Lung (tissue), 12 donors: ENCODE results near the gene OXCT1. TPM values are rescaled to one million over a fixed set of nuclear protein-coding genes. Genes with fewer than 3 reads are reported as not detected.
"Not testable (repeated sequence)": the region's sequence is repeated elsewhere in the genome, so short reads cannot be mapped to it uniquely, and the experiment has no call there.

Experiments
- ATAC-seq: fragments of 200-7000 bp; cut with Tn5 transposase; one replicate; pipeline ENCODE4 v1.9.1; 2020; ENCODE audit warnings: moderate number of reproducible peaks; ENCODE audit not compliant: insufficient read depth, low FRiP score
- DNase-seq, 3 donors: peaks; one replicate each; pipeline ENCODE4 v3.0.0-alpha.2; 2013 to 2017
- H3K27ac ChIP-seq, 2 donors: one replicate each; pipeline ENCODE4 v1.5.1; 2013; ENCODE audit warnings: mild to moderate bottlenecking in 2 of 2, moderate library complexity in 2 of 2, control low read depth in 1 of 2, inconsistent platforms in 1 of 2, low read depth in 1 of 2, low read length in 1 of 2
- H3K27me3 ChIP-seq, 3 donors: one replicate each; pipeline ENCODE4 v1.5.1; 2013; ENCODE audit warnings: low read length in 2 of 3; ENCODE audit not compliant: control insufficient read depth in 3 of 3, insufficient read depth in 3 of 3
- H3K36me3 ChIP-seq, 4 donors: one replicate each; pipeline ENCODE4 v1.5.1; 2013; ENCODE audit warnings: low read length in 4 of 4, mild to moderate bottlenecking in 1 of 4, moderate library complexity in 1 of 4; ENCODE audit not compliant: control insufficient read depth in 4 of 4, insufficient read depth in 4 of 4
- H3K4me1 ChIP-seq, 5 donors: one replicate each; pipeline ENCODE4 v1.5.1; 2013; ENCODE audit warnings: low read length in 5 of 5, mild to moderate bottlenecking in 2 of 5, moderate library complexity in 1 of 5; ENCODE audit not compliant: control insufficient read depth in 5 of 5, insufficient read depth in 5 of 5
- H3K4me3 ChIP-seq: one replicate; pipeline ENCODE4 v1.5.1; 2013; ENCODE audit warnings: mild to moderate bottlenecking, control low read depth, moderate library complexity
- H3K9ac ChIP-seq, 2 donors: one replicate each; pipeline ENCODE4 v1.5.1; 2013; ENCODE audit warnings: low read length in 2 of 2, control low read depth in 1 of 2; ENCODE audit not compliant: insufficient read depth in 1 of 2
- H3K9me3 ChIP-seq, 4 donors: one replicate each; pipeline ENCODE4 v1.5.1; 2013; ENCODE audit warnings: low read length in 3 of 4, mild to moderate bottlenecking in 1 of 4, moderate library complexity in 1 of 4; ENCODE audit not compliant: control insufficient read depth in 4 of 4, insufficient read depth in 3 of 4
- CTCF ChIP-seq: IDR thresholded peaks from 2 replicates; pipeline ENCODE4 v1.5.1; 2012; ENCODE audit warnings: mild to moderate bottlenecking; ENCODE audit errors: control extremely low read depth, extremely low read depth
- WGBS, 2 donors: extraction: QIAGEN DNeasy Blood & Tissue Kit; methylation state at CpG; one replicate each; pipeline ENCODE4 v1.1.7; 2013; 5-methylcytosine and 5-hydroxymethylcytosine counted together
- polyA plus RNA-seq, 2 donors: library from polyadenylated mRNA; stranded (reverse); fragments of 200-250 nt; gene quantifications; one replicate each; pipeline ENCODE4 v1.2.1, GENCODE V29; 2013
- total RNA-seq, 2 donors: library from RNA; depleted of rRNA in 1 of 2; stranded (reverse); fragments of >200 nt in 1 of 2; gene quantifications; one replicate each; pipeline ENCODE4 v1.2.1, GENCODE V29; 2014 to 2021
- donor health status: control.
- donor health status: control.
- donor health status: Bipolar disorder and iron deficiency.
- donor health status: healthy.
- donor health status: DM: yes; HTN: yes; CAD: no.

The OXCT1 gene
- total and polyA plus RNA-seq, 4 donors, result 6.7 to 17.3 (median 12.7) TPM

- no peak for ATAC-seq
- no peak for TF ChIP-seq CTCF
- 93 to 100% methylated on average over 1 of the region's 1 CpG for WGBS, 2 donors
- H3K9me3 ChIP-seq, result no peaks in the 10 kb centered on the region
- no peak for DNase-seq
- H3K36me3 ChIP-seq, result peaks cover 0 to 7% (median under 1%) of the 10 kb centered on the region in 4 donors
- H3K9ac ChIP-seq, result no peak overlapping the region
- H3K27ac ChIP-seq, result no peak overlapping the region
- no peaks in the 10 kb centered on the region for H3K27me3 ChIP-seq
- H3K4me1 ChIP-seq, result peaks cover 0 to 11% (median 4%) of the 10 kb centered on the region in 5 donors
- H3K4me3 ChIP-seq, result no peak overlapping the region
Observed at GRCh38 chr5:41747708-41748107, 122.5 kb downstream of the OXCT1 start.

GRCh38 chr5:41747301-41747700 lies 122.9 kb downstream of the OXCT1 start:
- no peaks in the 10 kb centered on the region for H3K27me3 ChIP-seq
- no peak overlapping the region for H3K27ac ChIP-seq
- ATAC-seq, result no peak
- H3K36me3 ChIP-seq, result peaks cover 0 to 7% (median under 1%) of the 10 kb centered on the region in 4 donors
- peak; percentile 45 to 84 (median 83) for DNase-seq
- no peak for TF ChIP-seq CTCF
- no peaks in the 10 kb centered on the region for H3K9me3 ChIP-seq
- no peak overlapping the region for H3K9ac ChIP-seq
- 34 to 78% methylated on average over 1 of the region's 1 CpG for WGBS, 2 donors
- H3K4me3 ChIP-seq, result no peak overlapping the region
- peaks cover 0 to 11% (median 4%) of the 10 kb centered on the region in 5 donors for H3K4me1 ChIP-seq

- H3K36me3 ChIP-seq, result peaks cover 3 to 19% (median 7%) of the 10 kb centered on the region in 4 donors
- not testable (repeated sequence) for DNase-seq, H3K27me3 ChIP-seq, ATAC-seq, H3K4me3 ChIP-seq, H3K27ac ChIP-seq, H3K9me3 ChIP-seq, H3K4me1 ChIP-seq, H3K9ac ChIP-seq
- WGBS, 2 donors, result 82 to 94% methylated on average over 1 of the region's 1 CpG
Observed at GRCh38 chr5:41742608-41743007, 127.6 kb downstream of the OXCT1 start.

GRCh38 chr5:41738710-41739354 lies 131.4 kb downstream of the OXCT1 start:
- Histone ChIP-seq H3K4me1 (peaks cover 0 to 1% (median 0%) of the 10 kb centered on the region in 5 donors), H3K9me3 (peaks cover 0 to 2% (median 0%) of the 10 kb centered on the region in 4 donors), H3K9ac (no peak overlapping the region), H3K36me3 (peaks cover 4 to 25% (median 7%) of the 10 kb centered on the region in 4 donors), H3K27me3 (no peaks in the 10 kb centered on the region), H3K4me3 (no peak overlapping the region), H3K27ac (no peak overlapping the region)
- TF ChIP-seq CTCF, result no peak
- no peak for ATAC-seq
- no peak for DNase-seq
- WGBS, 2 donors, result 93 to 95% methylated on average over 3 of the region's 3 CpGs
